DOHH2 (cell line): ENCODE data around the gene SLC45A1.

Source experiments
- H3F3A ChIP-seq: fragments of 200-600 bp; sonication (generic), shearing (Covaris generic); 2 replicates; pipeline ENCODE4 v1.6.0; 2016; ENCODE audit warnings: antibody characterized with exemption, mild to moderate bottlenecking; ENCODE audit not compliant: control insufficient read depth, insufficient read depth
- H3K27ac ChIP-seq: fragments of 200-600 bp; sonication (generic); 2 replicates; pipeline ENCODE4 v1.5.1; 2014; ENCODE audit warnings: low read depth, mild to moderate bottlenecking, low read length, moderate library complexity
- H3K27me3 ChIP-seq: fragments of 200-600 bp; sonication (generic); 2 replicates; pipeline ENCODE4 v1.6.1; 2014; ENCODE audit warnings: mild to moderate bottlenecking, low read length, mixed read lengths; ENCODE audit not compliant: control insufficient read depth
- H3K36me3 ChIP-seq: fragments of 200-600 bp; sonication (generic); 2 replicates; pipeline ENCODE4 v1.6.1; 2014; ENCODE audit warnings: mild to moderate bottlenecking, low read length, moderate library complexity, mixed read lengths; ENCODE audit not compliant: control insufficient read depth
- H3K4me1 ChIP-seq: fragments of 200-600 bp; sonication (generic); 2 replicates; pipeline ENCODE4 v1.6.1; 2014; ENCODE audit warnings: mild to moderate bottlenecking, low read length, mixed read lengths; ENCODE audit not compliant: control insufficient read depth
- H3K4me2 ChIP-seq: fragments of 200-600 bp; sonication (generic); 2 replicates; pipeline ENCODE4 v1.6.0; 2014; ENCODE audit warnings: mild to moderate bottlenecking, low read length, moderate library complexity
- H3K4me3 ChIP-seq: fragments of 200-600 bp; sonication (generic); 2 replicates; pipeline ENCODE4 v1.5.1; 2014; ENCODE audit warnings: mild to moderate bottlenecking, low read length, mixed read lengths
- H3K79me2 ChIP-seq: fragments of 200-600 bp; sonication (generic); 2 replicates; pipeline ENCODE4 v1.6.1; 2014; ENCODE audit warnings: mild to moderate bottlenecking, low read length, mixed read lengths; ENCODE audit not compliant: control insufficient read depth
- H3K9me2 ChIP-seq: fragments of 200-600 bp; sonication (generic); replicated peaks from 2 replicates; pipeline ENCODE4 v1.6.1; 2014; ENCODE audit warnings: mild to moderate bottlenecking, low read length, mixed read lengths; ENCODE audit not compliant: control insufficient read depth
- H3K9me3 ChIP-seq: fragments of 200-600 bp; sonication (generic); 2 replicates; pipeline ENCODE4 v1.6.1; 2014; ENCODE audit warnings: antibody characterized with exemption, low read length, mixed read lengths; ENCODE audit not compliant: control insufficient read depth, insufficient read depth
- H4K20me1 ChIP-seq: fragments of 200-600 bp; sonication (generic); 2 replicates; pipeline ENCODE4 v1.6.0; 2014; ENCODE audit warnings: low read depth, mild to moderate bottlenecking, antibody characterized with exemption, low read length, moderate library complexity; ENCODE audit not compliant: control insufficient read depth, insufficient read depth
- EZH2phosphoT487 ChIP-seq: fragments of 200-600 bp; sonication (generic); IDR thresholded peaks from 2 replicates; pipeline ENCODE4 v1.6.1; 2017; ENCODE audit warnings: borderline replicate concordance, mild to moderate bottlenecking, antibody characterized with exemption, low read length, moderate library complexity, mixed read lengths
- TF ChIP-seq, protein P1 (sequence below): fragments of 200-600 bp; sonication (generic); IDR thresholded peaks from one replicate; pipeline ENCODE4 v1.5.1; 2014; ENCODE audit warnings: antibody characterized with exemption, mild to moderate bottlenecking, low read depth, low read length; ENCODE audit not compliant: poor library complexity, severe bottlenecking

The SLC45A1 gene

GRCh38 chr1:8303141-8303540, 14.8 kb upstream of the SLC45A1 start:
- Histone ChIP-seq H3K27me3 (no peaks in the 10 kb centered on the region), H3K4me3 (no peak overlapping the region), H3K79me2 (no peaks in the 10 kb centered on the region), H3K4me1 (no peaks in the 10 kb centered on the region), H3K27ac (no peak overlapping the region), H3K9me2 (no peaks in the 10 kb centered on the region), H3K4me2 (no peak overlapping the region), H3K9me3 (no peaks in the 10 kb centered on the region), H3K36me3 (no peaks in the 10 kb centered on the region), H3F3A (no peaks in the 10 kb centered on the region), H4K20me1 (no peaks in the 10 kb centered on the region)
- TF ChIP-seq, protein P1, sequence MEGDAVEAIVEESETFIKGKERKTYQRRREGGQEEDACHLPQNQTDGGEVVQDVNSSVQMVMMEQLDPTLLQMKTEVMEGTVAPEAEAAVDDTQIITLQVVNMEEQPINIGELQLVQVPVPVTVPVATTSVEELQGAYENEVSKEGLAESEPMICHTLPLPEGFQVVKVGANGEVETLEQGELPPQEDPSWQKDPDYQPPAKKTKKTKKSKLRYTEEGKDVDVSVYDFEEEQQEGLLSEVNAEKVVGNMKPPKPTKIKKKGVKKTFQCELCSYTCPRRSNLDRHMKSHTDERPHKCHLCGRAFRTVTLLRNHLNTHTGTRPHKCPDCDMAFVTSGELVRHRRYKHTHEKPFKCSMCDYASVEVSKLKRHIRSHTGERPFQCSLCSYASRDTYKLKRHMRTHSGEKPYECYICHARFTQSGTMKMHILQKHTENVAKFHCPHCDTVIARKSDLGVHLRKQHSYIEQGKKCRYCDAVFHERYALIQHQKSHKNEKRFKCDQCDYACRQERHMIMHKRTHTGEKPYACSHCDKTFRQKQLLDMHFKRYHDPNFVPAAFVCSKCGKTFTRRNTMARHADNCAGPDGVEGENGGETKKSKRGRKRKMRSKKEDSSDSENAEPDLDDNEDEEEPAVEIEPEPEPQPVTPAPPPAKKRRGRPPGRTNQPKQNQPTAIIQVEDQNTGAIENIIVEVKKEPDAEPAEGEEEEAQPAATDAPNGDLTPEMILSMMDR = no peak
- TF ChIP-seq EZH2phosphoT487 = no peak

GRCh38 chr1:8303876-8304275, 14.0 kb upstream of the SLC45A1 start:
- H3K4me1 ChIP-seq = no peaks in the 10 kb centered on the region
- H3K9me3 ChIP-seq = no peaks in the 10 kb centered on the region
- H3K27ac ChIP-seq = no peak overlapping the region
- H3K27me3 ChIP-seq = no peaks in the 10 kb centered on the region
- no peak overlapping the region for H3K4me3 ChIP-seq
- TF ChIP-seq, protein P1 = no peak
- TF ChIP-seq EZH2phosphoT487 = no peak
- H4K20me1 ChIP-seq = no peaks in the 10 kb centered on the region
- H3K79me2 ChIP-seq = no peaks in the 10 kb centered on the region
- H3F3A ChIP-seq = no peaks in the 10 kb centered on the region
- H3K36me3 ChIP-seq = no peaks in the 10 kb centered on the region
- no peak overlapping the region for H3K4me2 ChIP-seq
- H3K9me2 ChIP-seq = no peaks in the 10 kb centered on the region

DNA sequence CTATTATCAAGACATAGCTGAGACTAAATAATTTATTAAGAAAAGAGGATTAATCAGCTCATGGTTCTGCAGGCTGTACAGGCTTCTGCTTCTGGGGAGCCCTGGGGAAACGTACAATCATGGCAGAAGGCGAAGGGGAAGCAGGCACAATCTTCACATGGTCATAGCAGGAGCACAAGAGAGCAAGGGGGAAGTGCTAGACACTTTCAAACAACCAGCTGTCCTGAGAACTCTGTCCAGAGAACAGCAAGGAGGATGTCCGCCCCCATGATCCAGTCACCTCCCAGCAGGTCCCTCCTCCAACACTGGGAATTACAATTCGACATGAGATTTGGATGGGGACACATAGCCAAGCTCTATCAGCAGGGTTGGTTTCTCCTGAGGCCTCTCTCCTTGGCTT, 10.3 kb upstream of the SLC45A1 start:
- no peaks in the 10 kb centered on the region for H3K4me1 ChIP-seq
- TF ChIP-seq, protein P1 = no peak
- TF ChIP-seq EZH2phosphoT487 = no peak
- H3K36me3 ChIP-seq = no peaks in the 10 kb centered on the region
- H3K79me2 ChIP-seq = no peaks in the 10 kb centered on the region
- no peak overlapping the region for H3K4me2 ChIP-seq
- H3K27ac ChIP-seq = no peak overlapping the region
- H3F3A ChIP-seq = no peaks in the 10 kb centered on the region
- no peaks in the 10 kb centered on the region for H4K20me1 ChIP-seq
- H3K9me3 ChIP-seq = no peaks in the 10 kb centered on the region
- H3K9me2 ChIP-seq = no peaks in the 10 kb centered on the region
- H3K4me3 ChIP-seq = no peak overlapping the region
- H3K27me3 ChIP-seq = no peaks in the 10 kb centered on the region
